ENCODE data around the gene PFN4. TPM values are rescaled to one million over a fixed set of nuclear protein-coding genes. Genes with fewer than 3 reads are reported as not detected.

Gene PFN4
- total RNA-seq, 4 donors from 2014 or later, result 1.0 TPM; not detected in 3

DNA sequence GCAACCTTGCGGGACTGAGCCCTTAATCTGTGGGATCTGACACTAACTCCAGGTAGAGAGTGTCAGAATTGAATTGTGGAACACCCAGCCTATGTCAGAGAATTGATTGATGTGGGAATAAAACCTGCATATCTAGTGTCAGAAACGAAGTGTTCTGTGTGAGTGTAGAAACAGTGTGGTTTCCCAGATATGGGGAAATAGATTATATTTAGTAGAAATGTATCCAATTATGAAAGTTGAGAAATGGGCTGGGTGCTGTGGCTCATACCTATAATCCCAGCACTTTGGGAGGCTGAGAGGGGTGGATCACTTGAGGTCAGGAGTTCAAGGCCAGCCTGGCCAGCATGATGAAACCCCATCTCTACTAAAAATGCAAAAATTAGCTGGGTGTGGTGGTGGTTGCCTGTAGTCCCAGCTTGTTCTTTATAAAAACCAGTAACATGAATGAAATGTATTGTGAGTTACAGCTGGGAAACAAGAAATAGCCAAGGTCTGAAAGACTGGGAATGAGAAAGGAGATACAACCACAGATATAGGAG, 34.2 kb downstream of the PFN4 start:
- Histone ChIP-seq H3K27me3 (no peaks in the 10 kb centered on the region), H3K4me1 (peaks cover 12% of the 10 kb centered on the region), H3K36me3 (no peaks in the 10 kb centered on the region), H3K27ac (no peak overlapping the region), H3K4me3 (no peak overlapping the region), H3K9me3 (no peaks in the 10 kb centered on the region)
- 63% methylated on average over 2 of the region's 2 CpGs for WGBS
- no peak for DNase-seq (ENCODE audit: low spot score in 2 of 2)
- TF ChIP-seq POLR2AphosphoS5 (IDR thresholded peaks at IDR 0.05) (no peak), POLR2A (IDR thresholded peaks at IDR 0.05) (no peak), EP300 (IDR thresholded peaks at IDR 0.05) (no peak)
- TF ChIP-seq, protein P1, sequence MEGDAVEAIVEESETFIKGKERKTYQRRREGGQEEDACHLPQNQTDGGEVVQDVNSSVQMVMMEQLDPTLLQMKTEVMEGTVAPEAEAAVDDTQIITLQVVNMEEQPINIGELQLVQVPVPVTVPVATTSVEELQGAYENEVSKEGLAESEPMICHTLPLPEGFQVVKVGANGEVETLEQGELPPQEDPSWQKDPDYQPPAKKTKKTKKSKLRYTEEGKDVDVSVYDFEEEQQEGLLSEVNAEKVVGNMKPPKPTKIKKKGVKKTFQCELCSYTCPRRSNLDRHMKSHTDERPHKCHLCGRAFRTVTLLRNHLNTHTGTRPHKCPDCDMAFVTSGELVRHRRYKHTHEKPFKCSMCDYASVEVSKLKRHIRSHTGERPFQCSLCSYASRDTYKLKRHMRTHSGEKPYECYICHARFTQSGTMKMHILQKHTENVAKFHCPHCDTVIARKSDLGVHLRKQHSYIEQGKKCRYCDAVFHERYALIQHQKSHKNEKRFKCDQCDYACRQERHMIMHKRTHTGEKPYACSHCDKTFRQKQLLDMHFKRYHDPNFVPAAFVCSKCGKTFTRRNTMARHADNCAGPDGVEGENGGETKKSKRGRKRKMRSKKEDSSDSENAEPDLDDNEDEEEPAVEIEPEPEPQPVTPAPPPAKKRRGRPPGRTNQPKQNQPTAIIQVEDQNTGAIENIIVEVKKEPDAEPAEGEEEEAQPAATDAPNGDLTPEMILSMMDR (IDR thresholded peaks at IDR 0.05), result no peak

DNA sequence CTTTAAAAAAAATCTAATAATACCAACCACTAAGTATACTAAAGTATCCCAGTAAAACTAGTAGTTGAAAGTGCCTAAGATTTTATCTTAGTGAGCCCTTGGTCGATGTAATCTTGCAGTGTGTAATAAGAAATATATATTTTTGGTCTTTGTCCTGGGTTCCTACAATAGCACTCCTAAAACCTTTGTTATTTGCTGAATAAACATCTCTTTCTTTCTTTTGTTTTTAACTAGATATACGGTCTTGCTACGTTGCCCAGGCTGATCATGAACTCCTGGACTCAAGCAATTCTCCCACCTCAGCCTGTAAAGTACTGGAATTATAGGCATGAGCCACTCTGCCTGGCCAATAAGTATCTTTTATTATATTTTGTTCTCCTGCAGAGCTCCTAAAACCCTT, 36.1 kb downstream of the PFN4 start:
- 78% methylated on average over 3 of the region's 3 CpGs for WGBS
- Histone ChIP-seq H3K4me1 (peaks cover 25% of the 10 kb centered on the region), H3K27me3 (no peaks in the 10 kb centered on the region), H3K9me3 (no peaks in the 10 kb centered on the region), H3K36me3 (peaks cover 4% of the 10 kb centered on the region), H3K27ac (no peak overlapping the region), H3K4me3 (no peak overlapping the region)
- no peak for TF ChIP-seq POLR2A (IDR thresholded peaks at IDR 0.05)
- TF ChIP-seq EP300 (IDR thresholded peaks at IDR 0.05), result no peak
- TF ChIP-seq, protein P1 (IDR thresholded peaks at IDR 0.05), result no peak
- TF ChIP-seq POLR2AphosphoS5 (IDR thresholded peaks at IDR 0.05), result no peak
- DNase-seq (ENCODE audit: low spot score in 2 of 2), result no peak

DNA sequence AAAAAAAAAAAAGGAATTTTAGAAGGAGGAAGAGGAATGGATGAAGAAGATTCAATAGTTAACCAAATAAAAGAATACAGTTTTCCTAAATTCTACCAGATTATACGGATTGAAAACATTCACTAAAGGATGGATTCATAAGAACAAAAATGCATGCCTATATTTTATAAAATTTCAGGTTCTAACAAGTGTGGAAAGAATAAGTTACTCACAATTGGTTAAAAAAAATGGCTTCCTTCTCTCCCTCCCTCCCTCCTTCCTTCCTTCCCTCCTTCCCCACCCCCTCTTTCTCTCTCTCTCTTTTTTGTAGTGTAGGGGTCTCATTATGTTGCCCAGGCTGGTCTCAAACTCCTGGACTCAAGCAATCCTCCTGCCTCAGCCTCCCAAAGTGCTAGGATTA, 36.9 kb downstream of the PFN4 start:
- 76% methylated on average over 1 of the region's 1 CpG for WGBS

DNA sequence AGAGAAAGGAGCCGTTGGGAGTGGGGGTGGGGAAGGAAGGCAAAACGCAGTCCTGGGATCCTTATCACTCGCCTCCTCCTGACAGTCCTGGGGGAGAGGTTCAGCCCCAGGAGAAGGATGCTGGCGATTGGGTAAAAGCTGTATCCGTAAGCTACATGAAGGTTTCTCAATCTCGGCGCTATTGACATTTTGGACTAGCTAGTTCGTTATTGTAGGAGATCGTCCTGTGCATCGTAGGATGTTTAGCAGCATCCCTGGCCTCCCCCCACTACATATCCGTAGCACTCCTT, 38.0 kb downstream of the PFN4 start:
- H3K4me3 ChIP-seq, result peak overlapping the region; percentile 61
- H3K36me3 ChIP-seq, result peaks cover 22% of the 10 kb centered on the region
- peak overlapping the region; percentile 87 for H3K27ac ChIP-seq
- H3K4me1 ChIP-seq, result peaks cover 25% of the 10 kb centered on the region
- H3K9me3 ChIP-seq, result no peaks in the 10 kb centered on the region
- no peak for DNase-seq (ENCODE audit: low spot score in 2 of 2)
- TF ChIP-seq, protein P1 (IDR thresholded peaks at IDR 0.05), result no peak
- TF ChIP-seq POLR2A (IDR thresholded peaks at IDR 0.05) (no peak), POLR2AphosphoS5 (IDR thresholded peaks at IDR 0.05) (no peak), EP300 (IDR thresholded peaks at IDR 0.05) (no peak)
- H3K27me3 ChIP-seq, result no peaks in the 10 kb centered on the region
- 27% methylated on average over 11 of the region's 11 CpGs for WGBS

More for the DNA sequence above, 36.9 kb downstream of the PFN4 start:
- no peak for TF ChIP-seq EP300 (IDR thresholded peaks at IDR 0.05)
- no peak for TF ChIP-seq POLR2AphosphoS5 (IDR thresholded peaks at IDR 0.05)
- TF ChIP-seq POLR2A (IDR thresholded peaks at IDR 0.05), result no peak
- TF ChIP-seq, protein P1 (IDR thresholded peaks at IDR 0.05), result no peak
- Histone ChIP-seq H3K4me1 (peaks cover 25% of the 10 kb centered on the region), H3K27me3 (no peaks in the 10 kb centered on the region), H3K27ac (no peak overlapping the region), H3K9me3 (no peaks in the 10 kb centered on the region), H3K36me3 (peaks cover 12% of the 10 kb centered on the region), H3K4me3 (no peak overlapping the region)
- DNase-seq (ENCODE audit: low spot score in 2 of 2), result no peak

DNA sequence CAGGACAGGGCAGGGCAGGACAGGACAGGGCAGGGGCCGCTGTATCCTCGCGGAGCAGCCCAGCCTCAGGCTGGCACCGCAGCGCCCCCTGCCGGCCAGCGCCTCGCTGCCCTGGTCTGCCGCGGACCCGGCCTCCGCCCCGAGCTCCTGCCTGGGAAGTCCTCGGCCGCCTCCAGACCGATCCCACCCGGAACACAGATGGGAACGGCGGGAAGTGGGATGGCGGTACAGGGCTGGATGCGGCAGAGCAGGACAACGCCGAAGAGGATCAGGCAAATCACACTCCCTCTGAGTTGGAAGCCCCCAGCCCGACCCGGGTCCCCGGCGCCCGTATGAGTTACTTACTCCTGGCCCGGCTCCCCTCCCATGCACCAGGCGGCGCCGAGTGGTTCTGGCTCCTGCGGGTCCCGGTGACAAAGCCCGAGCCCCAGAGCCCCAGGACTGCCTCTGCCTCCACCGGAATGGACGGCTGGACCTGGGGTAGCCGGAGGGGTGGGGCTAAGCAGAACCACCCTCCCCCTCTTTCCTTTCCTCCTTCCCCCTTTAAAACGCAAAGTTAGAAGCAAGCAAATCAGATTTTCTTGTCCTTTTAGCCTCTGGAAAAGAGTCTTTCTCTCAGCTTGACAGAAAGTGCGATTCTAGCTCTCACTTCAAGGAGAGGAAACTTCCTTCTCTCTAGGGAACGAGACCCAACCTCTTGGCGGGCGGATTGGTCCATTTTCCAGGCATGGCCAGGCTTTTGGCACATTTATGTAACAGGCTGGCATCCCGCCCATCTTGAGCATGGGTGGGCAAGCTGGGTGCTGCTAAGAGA, 38.5 kb downstream of the PFN4 start, which contains the start of gene TP53I3:
TP53I3 (minus strand) TSS at position 449 of the 814 bp plus-strand sequence. CDS start 508 bp downstream, outside the sequence.
- Histone ChIP-seq H3K4me1 (peaks cover 25% of the 10 kb centered on the region), H3K4me3 (peak within 1 kb of the TSS; percentile 61), H3K27me3 (no peaks in the 10 kb centered on the region), H3K9me3 (no peaks in the 10 kb centered on the region), H3K27ac (peak within 1 kb of the TSS; percentile 87), H3K36me3 (peaks cover 22% of the 10 kb centered on the region)
- WGBS, result 2% methylated on average over 38 of the region's 44 CpGs
- no peak for TF ChIP-seq EP300 (IDR thresholded peaks at IDR 0.05)
- TF ChIP-seq POLR2AphosphoS5 (IDR thresholded peaks at IDR 0.05), result peak in 1 of 3 donors; percentile 56
- TF ChIP-seq, protein P1 (IDR thresholded peaks at IDR 0.05), result peak; percentile 93 to 98
- peak in 1 of 2 donors; percentile 34 for TF ChIP-seq POLR2A (IDR thresholded peaks at IDR 0.05)
- DNase-seq (ENCODE audit: low spot score in 2 of 2), result peak; percentile 92 to 93

Data from suprapubic skin (tissue), 4 donors.